Keratinocyte (primary cell): Measurements from ENCODE around the gene ERMARD. TPM values are rescaled to one million over a fixed set of nuclear protein-coding genes. Genes with fewer than 3 reads are reported as not detected.

ENCODE experiments used
- DNase-seq: peaks from one replicate; pipeline ENCODE4 v3.0.0-alpha.2; 2011; ENCODE audit warnings: low read depth, missing footprints, low spot score
- FAIRE-seq: peaks from 2 replicates; lab custom pipeline; 2011; peaks lifted over from hg19 to GRCh38; lab: Jason Lieb, UNC
- H2AFZ ChIP-seq: 2 replicates; pipeline ENCODE4 v1.6.0; 2012; ENCODE audit warnings: low read length, control low read depth, inconsistent platforms; ENCODE audit not compliant: control insufficient read depth
- H3K27ac ChIP-seq: 2 replicates; pipeline ENCODE4 v1.5.1; 2011; ENCODE audit warnings: low read length; ENCODE audit not compliant: control insufficient read depth, insufficient read depth
- H3K27me3 ChIP-seq: 3 replicates; pipeline ENCODE4 v1.6.0; 2011; ENCODE audit warnings: low read length; ENCODE audit not compliant: control insufficient read depth, insufficient read depth; ENCODE audit errors: extremely low read depth
- H3K36me3 ChIP-seq, 2 experiments: 2 replicates in 1 of 2; 3 replicates in 1 of 2; pipeline ENCODE4 v1.5.1; 2011; ENCODE audit warnings: low read length in 2 of 2, mild to moderate bottlenecking in 1 of 2; ENCODE audit not compliant: control insufficient read depth in 2 of 2, insufficient read depth in 2 of 2; ENCODE audit errors: extremely low read depth in 1 of 2
- H3K4me1 ChIP-seq: 3 replicates; pipeline ENCODE4 v1.5.1; 2011; ENCODE audit warnings: low read length; ENCODE audit not compliant: control insufficient read depth, insufficient read depth; ENCODE audit errors: extremely low read depth
- H3K4me2 ChIP-seq: 3 replicates; pipeline ENCODE4 v1.6.0; 2011; ENCODE audit warnings: low read depth, low read length; ENCODE audit not compliant: control insufficient read depth, insufficient read depth; ENCODE audit errors: extremely low read depth
- H3K4me3 ChIP-seq, 3 experiments: fragments of 200-600 bp in 1 of 3; sonication (generic) in 1 of 3; 2 replicates in 2 of 3; 3 replicates in 1 of 3; pipeline ENCODE4 v1.5.1; 2011 to 2016; ENCODE audit warnings: low read length in 3 of 3, mild to moderate bottlenecking in 3 of 3, control low read depth in 2 of 3, inconsistent platforms in 1 of 3, low read depth in 1 of 3, mixed read lengths in 1 of 3, mixed run types in 1 of 3, moderate library complexity in 1 of 3; ENCODE audit not compliant: control insufficient read depth in 2 of 3, insufficient read depth in 2 of 3; ENCODE audit errors: extremely low read depth in 1 of 3
- H3K79me2 ChIP-seq: 2 replicates; pipeline ENCODE4 v1.6.0; 2012; ENCODE audit warnings: low read length; ENCODE audit not compliant: control insufficient read depth, insufficient read depth
- H3K9ac ChIP-seq: 3 replicates; pipeline ENCODE4 v1.6.0; 2011; ENCODE audit warnings: low read length; ENCODE audit not compliant: control insufficient read depth, insufficient read depth; ENCODE audit errors: extremely low read depth
- H3K9me1 ChIP-seq: 3 replicates; pipeline ENCODE4 v1.6.0; 2011; ENCODE audit warnings: low read length; ENCODE audit not compliant: control insufficient read depth, insufficient read depth; ENCODE audit errors: extremely low read depth
- H3K9me3 ChIP-seq: 2 replicates; pipeline ENCODE4 v1.5.1; 2012; ENCODE audit warnings: low read depth, low read length; ENCODE audit not compliant: control insufficient read depth
- H4K20me1 ChIP-seq: 3 replicates; pipeline ENCODE4 v1.6.0; 2011; ENCODE audit warnings: low read length; ENCODE audit not compliant: control insufficient read depth, insufficient read depth; ENCODE audit errors: extremely low read depth
- EZH2 ChIP-seq: IDR thresholded peaks from one replicate; pipeline ENCODE4 v1.6.1; 2012; ENCODE audit warnings: inconsistent platforms, mild to moderate bottlenecking, low read length, moderate library complexity
- dilution Hi-C: fragments of 300-500 bp; cut with MboI; formaldehyde crosslinking; loops from one replicate; pipeline ENCODE4 v1.7.0; 2020; ENCODE audit warnings: low sequenced_read_pairs; ENCODE audit not compliant: extremely low pct_ligation_motif_present
- polyA plus RNA-seq, 5 experiments: library from polyadenylated mRNA; depleted of rRNA in 3 of 5; stranded (reverse) in 3 of 5; stranded (forward) in 1 of 5; unstranded in 1 of 5; fragments of >200 nt; gene quantifications; 1 replicate in 1 of 5; 2 replicates in 3 of 5; 3 replicates in 1 of 5; pipeline versions ENCODE4 v1.2.1 to v1.2.3, GENCODE V29; 2011 to 2012; ENCODE audit warnings: missing spikeins in 2 of 5, low read depth in 1 of 5, low replicate concordance in 1 of 5
- TF ChIP-seq, protein P1 (sequence below), 3 experiments: IDR thresholded peaks in 1 of 3; conservative IDR thresholded peaks in 1 of 3; optimal IDR thresholded peaks in 1 of 3; 2 replicates in 2 of 3; 3 replicates in 1 of 3; pipeline versions ENCODE3 to v1.5.1; 2011; ENCODE audit warnings: low read length in 3 of 3, mild to moderate bottlenecking in 3 of 3, moderate library complexity in 2 of 3, control low read depth in 1 of 3, inconsistent platforms in 1 of 3; ENCODE audit not compliant: insufficient read depth in 2 of 3; ENCODE audit errors: extremely low read depth in 1 of 3

Gene ERMARD
- polyA plus RNA-seq, 1 donor (not counting 4 experiments of a cell fraction or from before 2014, with no cell fraction given): 37.9 TPM

GRCh38 chr6:169803816-169804340 is 52.5 kb downstream of the ERMARD start:
- Histone ChIP-seq H3K27me3 (peaks cover 7% of the 10 kb centered on the region), H4K20me1 (no peaks in the 10 kb centered on the region), H3K4me2 (no peak overlapping the region), H3K9ac (no peak overlapping the region), H2AFZ (no peak overlapping the region), H3K9me3 (no peaks in the 10 kb centered on the region), H3K27ac (no peak overlapping the region), H3K36me3 (no peaks in the 10 kb centered on the region), H3K79me2 (no peaks in the 10 kb centered on the region), H3K4me3 (no peak overlapping the region), H3K4me1 (peaks cover 3% of the 10 kb centered on the region), H3K9me1 (no peaks in the 10 kb centered on the region)
- TF ChIP-seq, protein P1, sequence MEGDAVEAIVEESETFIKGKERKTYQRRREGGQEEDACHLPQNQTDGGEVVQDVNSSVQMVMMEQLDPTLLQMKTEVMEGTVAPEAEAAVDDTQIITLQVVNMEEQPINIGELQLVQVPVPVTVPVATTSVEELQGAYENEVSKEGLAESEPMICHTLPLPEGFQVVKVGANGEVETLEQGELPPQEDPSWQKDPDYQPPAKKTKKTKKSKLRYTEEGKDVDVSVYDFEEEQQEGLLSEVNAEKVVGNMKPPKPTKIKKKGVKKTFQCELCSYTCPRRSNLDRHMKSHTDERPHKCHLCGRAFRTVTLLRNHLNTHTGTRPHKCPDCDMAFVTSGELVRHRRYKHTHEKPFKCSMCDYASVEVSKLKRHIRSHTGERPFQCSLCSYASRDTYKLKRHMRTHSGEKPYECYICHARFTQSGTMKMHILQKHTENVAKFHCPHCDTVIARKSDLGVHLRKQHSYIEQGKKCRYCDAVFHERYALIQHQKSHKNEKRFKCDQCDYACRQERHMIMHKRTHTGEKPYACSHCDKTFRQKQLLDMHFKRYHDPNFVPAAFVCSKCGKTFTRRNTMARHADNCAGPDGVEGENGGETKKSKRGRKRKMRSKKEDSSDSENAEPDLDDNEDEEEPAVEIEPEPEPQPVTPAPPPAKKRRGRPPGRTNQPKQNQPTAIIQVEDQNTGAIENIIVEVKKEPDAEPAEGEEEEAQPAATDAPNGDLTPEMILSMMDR (optimal IDR thresholded peaks at IDR 0.05 in 1 of 3, IDR thresholded peaks at IDR 0.05 in 1 of 3, conservative IDR thresholded peaks at IDR 0.05 in 1 of 3; ENCODE audit: extremely low read depth in 1 of 3, insufficient read depth in 2 of 3, low read length in 3 of 3): no peak
- no peak for TF ChIP-seq EZH2
- dilution Hi-C loops: no loop called here
- no peak for DNase-seq
- FAIRE-seq: no peak

DNA sequence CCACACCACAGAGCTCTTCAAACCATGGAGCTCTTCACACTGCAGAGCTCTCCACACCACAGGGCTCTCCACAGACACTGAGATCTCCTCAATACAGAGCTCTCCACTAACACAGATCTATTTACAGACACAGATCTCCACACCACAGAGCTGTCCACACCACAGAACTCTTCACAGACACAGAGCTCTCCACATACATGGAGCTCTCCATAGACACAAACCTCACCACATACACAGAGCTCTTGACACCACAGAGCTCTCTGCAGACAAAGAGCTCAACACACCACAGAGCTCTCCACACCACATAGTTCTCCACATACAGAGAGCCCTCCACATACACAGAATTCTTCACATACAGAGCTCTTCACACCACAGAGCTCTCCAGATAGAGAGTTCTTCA is 53.0 kb downstream of the ERMARD start:
- no peak for DNase-seq
- dilution Hi-C loops: no loop called here

More for the DNA sequence above, 53.0 kb downstream of the ERMARD start:
- Histone ChIP-seq H3K27me3 (peaks cover 7% of the 10 kb centered on the region), H3K9ac (no peak overlapping the region), H3K9me3 (no peaks in the 10 kb centered on the region), H3K36me3 (no peaks in the 10 kb centered on the region), H3K9me1 (no peaks in the 10 kb centered on the region), H3K4me1 (peaks cover 3% of the 10 kb centered on the region), H3K79me2 (no peaks in the 10 kb centered on the region), H4K20me1 (no peaks in the 10 kb centered on the region), H3K27ac (no peak overlapping the region), H3K4me2 (no peak overlapping the region), H3K4me3 (no peak overlapping the region), H2AFZ (no peak overlapping the region)
- FAIRE-seq: no peak
- TF ChIP-seq, protein P1 (optimal IDR thresholded peaks at IDR 0.05 in 1 of 3, IDR thresholded peaks at IDR 0.05 in 1 of 3, conservative IDR thresholded peaks at IDR 0.05 in 1 of 3; ENCODE audit: extremely low read depth in 1 of 3, insufficient read depth in 2 of 3, low read length in 3 of 3): no peak
- no peak for TF ChIP-seq EZH2
